WTC11 (cell line): Measurements from ENCODE around the gene MC2R. TPM values are rescaled to one million over a fixed set of nuclear protein-coding genes. Genes with fewer than 3 reads are reported as not detected.

Experiments
- ATAC-seq: fragments of 200-7000 bp; cut with Tn5 transposase; 2 replicates; pipeline ENCODE4 v1.10.0; 2021; ENCODE audit warnings: mild to moderate bottlenecking, moderate library complexity
- CTCF ChIA-PET: fragments of 300-600 bp; sonication (Branson Sonifier 250); formaldehyde crosslinking; loops from one replicate; lab custom pipeline; 2021; ENCODE audit warnings: antibody characterized with exemption; lab: Charles Lee
- POLR2A ChIA-PET: fragments of 350-600 bp; sonication (Branson Sonifier 250); formaldehyde crosslinking; loops from one replicate; lab custom pipeline; 2021; ENCODE audit warnings: antibody characterized with exemption; lab: Charles Lee
- DNase-seq: peaks from one replicate; pipeline ENCODE4 v3.0.0; 2021; ENCODE audit warnings: low spot score
- H3K27ac Mint-ChIP-seq: 2 replicates; pipeline ENCODE4 v1.8.0; 2021; ENCODE audit warnings: mixed read lengths
- H3K27me3 Mint-ChIP-seq: 2 replicates; pipeline ENCODE4 v1.8.0; 2021; ENCODE audit warnings: low read depth, mild to moderate bottlenecking, moderate library complexity, mixed read lengths
- H3K36me3 Mint-ChIP-seq: 2 replicates; pipeline ENCODE4 v1.8.0; 2021; ENCODE audit warnings: mixed read lengths
- H3K4me1 Mint-ChIP-seq: 2 replicates; pipeline ENCODE4 v1.8.0; 2022; ENCODE audit warnings: mixed read lengths
- H3K4me3 Mint-ChIP-seq: 2 replicates; pipeline ENCODE4 v1.8.0; 2021; ENCODE audit warnings: mild to moderate bottlenecking, moderate library complexity, mixed read lengths
- H3K9me3 Mint-ChIP-seq: 2 replicates; pipeline ENCODE4 v1.8.0; 2021; ENCODE audit warnings: mixed read lengths
- ATF6 ChIP-seq: sonication (generic); formaldehyde crosslinking; IDR thresholded peaks from 2 replicates; pipeline ENCODE4 v1.8.1; 2023; ENCODE audit warnings: mild to moderate bottlenecking, missing genetic modification reagents
- CREB1 ChIP-seq: sonication (generic); formaldehyde crosslinking; IDR thresholded peaks from 2 replicates; pipeline ENCODE4 v1.8.0; 2023; ENCODE audit warnings: mild to moderate bottlenecking, missing genetic modification reagents
- E2F1 ChIP-seq: sonication (generic); formaldehyde crosslinking; IDR thresholded peaks from 2 replicates; pipeline ENCODE4 v1.8.0; 2022; ENCODE audit warnings: mild to moderate bottlenecking, missing genetic modification reagents
- E2F4 ChIP-seq: sonication (generic); formaldehyde crosslinking; IDR thresholded peaks from 2 replicates; pipeline ENCODE4 v1.8.1; 2022; ENCODE audit warnings: low read depth, mild to moderate bottlenecking, moderate library complexity, missing genetic modification reagents, borderline replicate concordance
- ETV6 ChIP-seq: sonication (generic); formaldehyde crosslinking; IDR thresholded peaks from 2 replicates; pipeline ENCODE4 v1.8.1; 2022; ENCODE audit warnings: mild to moderate bottlenecking, missing genetic modification reagents
- FOXP1 ChIP-seq: sonication (generic); formaldehyde crosslinking; IDR thresholded peaks from 2 replicates; pipeline ENCODE4 v1.8.0; 2022; ENCODE audit warnings: missing genetic modification reagents, mild to moderate bottlenecking, moderate library complexity, borderline replicate concordance
- GTF2I ChIP-seq: fragments of 250-450 bp; sonication (Bioruptor Pico); conservative IDR thresholded peaks from 2 replicates; pipeline ENCODE4 v1.4.0; 2021; ENCODE audit warnings: mild to moderate bottlenecking
- HMGXB4 ChIP-seq: sonication (generic); formaldehyde crosslinking; IDR thresholded peaks from 2 replicates; pipeline ENCODE4 v1.8.1; 2023; ENCODE audit warnings: mild to moderate bottlenecking, moderate library complexity, missing genetic modification reagents
- IRF1 ChIP-seq: sonication (generic); formaldehyde crosslinking; IDR thresholded peaks from 2 replicates; pipeline ENCODE4 v1.8.0; 2023; ENCODE audit warnings: missing genetic modification reagents
- JUN ChIP-seq: sonication (generic); formaldehyde crosslinking; IDR thresholded peaks from 2 replicates; pipeline ENCODE4 v1.8.0; 2023; ENCODE audit warnings: mild to moderate bottlenecking, missing genetic modification reagents
- KAT7 ChIP-seq: sonication (generic); formaldehyde crosslinking; IDR thresholded peaks from 2 replicates; pipeline ENCODE4 v1.8.1; 2023; ENCODE audit warnings: missing genetic modification reagents, mild to moderate bottlenecking, borderline replicate concordance
- MLX ChIP-seq: sonication (generic); formaldehyde crosslinking; IDR thresholded peaks from 2 replicates; pipeline ENCODE4 v1.8.1; 2023; ENCODE audit warnings: mild to moderate bottlenecking, missing genetic modification reagents, moderate library complexity
- NFATC4 ChIP-seq: fragments of 250-450 bp; sonication (Bioruptor Pico); IDR thresholded peaks from 2 replicates; pipeline ENCODE4 v1.9.0; 2021; ENCODE audit warnings: mild to moderate bottlenecking
- NFYB ChIP-seq: sonication (generic); formaldehyde crosslinking; conservative IDR thresholded peaks from 2 replicates; pipeline ENCODE4 v1.8.0; 2022; ENCODE audit warnings: low read depth, missing genetic modification reagents
- PRRX2 ChIP-seq: fragments of 250-450 bp; sonication (Bioruptor Pico); IDR thresholded peaks from 2 replicates; pipeline ENCODE4 v1.8.0; 2021; ENCODE audit warnings: mild to moderate bottlenecking
- RELA ChIP-seq: sonication (generic); formaldehyde crosslinking; IDR thresholded peaks from 2 replicates; pipeline ENCODE4 v1.8.1; 2022; ENCODE audit warnings: missing genetic modification reagents, mild to moderate bottlenecking, borderline replicate concordance
- SOX15 ChIP-seq: fragments of 250-450 bp; sonication (Bioruptor Pico); IDR thresholded peaks from 2 replicates; pipeline ENCODE4 v1.9.0; 2021; ENCODE audit warnings: mild to moderate bottlenecking
- TEAD1 ChIP-seq: sonication (generic); formaldehyde crosslinking; IDR thresholded peaks from 2 replicates; pipeline ENCODE4 v1.8.0; 2022; ENCODE audit warnings: mild to moderate bottlenecking, missing genetic modification reagents
- TEAD4 ChIP-seq: sonication (generic); formaldehyde crosslinking; IDR thresholded peaks from 2 replicates; pipeline ENCODE4 v1.8.0; 2022; ENCODE audit warnings: mild to moderate bottlenecking, missing genetic modification reagents
- ZNF232 ChIP-seq: sonication (generic); formaldehyde crosslinking; IDR thresholded peaks from 2 replicates; pipeline ENCODE4 v1.8.0; 2022; ENCODE audit warnings: mild to moderate bottlenecking, missing genetic modification reagents
- ZNF317 ChIP-seq: sonication (generic); formaldehyde crosslinking; IDR thresholded peaks from 2 replicates; pipeline ENCODE4 v1.8.1; 2023; ENCODE audit warnings: low read depth, mild to moderate bottlenecking, moderate library complexity, missing genetic modification reagents, borderline replicate concordance
- ZNF396 ChIP-seq: fragments of 250-450 bp; sonication (Bioruptor Pico); IDR thresholded peaks from 2 replicates; pipeline ENCODE4 v1.8.0; 2021; ENCODE audit warnings: mild to moderate bottlenecking, moderate library complexity, borderline replicate concordance
- ZNF671 ChIP-seq: fragments of 250-450 bp; sonication (Bioruptor Pico); IDR thresholded peaks from 2 replicates; pipeline ENCODE4 v1.8.0; 2021; ENCODE audit warnings: mild to moderate bottlenecking
- ZSCAN18 ChIP-seq: fragments of 250-450 bp; sonication (Bioruptor Pico); IDR thresholded peaks from 2 replicates; pipeline ENCODE4 v2.1.2; 2022; ENCODE audit warnings: mild to moderate bottlenecking, moderate library complexity
- total RNA-seq: library from RNA; stranded (reverse); gene quantifications from 3 replicates; pipeline ENCODE4 v1.2.3, GENCODE V29; 2021

MC2R gene
- total RNA-seq, 1 experiment from 2014 or later = not detected

- TF ChIP-seq TEAD4 (CRISPR knock-in tag) (no peak), E2F1 (no peak), ATF6 (CRISPR knock-in tag) (no peak), ZNF396 (no peak), ZNF671 (CRISPR knock-in tag) (no peak), CREB1 (CRISPR knock-in tag) (no peak), NFATC4 (CRISPR knock-in tag) (no peak), RELA (CRISPR knock-in tag) (no peak)
These were observed 17.1 kb upstream of the MC2R start (continued) for GRCh38 chr18:13932285-13933025.

GRCh38 chr18:13930964-13931363 lies 15.6 kb upstream of the MC2R start:
- POLR2A ChIA-PET = no interaction called here
- TF ChIP-seq GTF2I (CRISPR knock-in tag) (no peak), SOX15 (CRISPR knock-in tag) (no peak), ZNF317 (no peak), IRF1 (CRISPR knock-in tag) (no peak)
- TF ChIP-seq, all 79 proteins: peak for 0
- H3K4me3 Mint-ChIP-seq = no peak overlapping the region
- H3K36me3 Mint-ChIP-seq = peaks cover 15% of the 10 kb centered on the region
- ATAC-seq = no peak
- no peaks in the 10 kb centered on the region; the same call in 1 of the 2 replicates for H3K27me3 Mint-ChIP-seq
- DNase-seq = no peak
- peaks cover 34% of the 10 kb centered on the region for H3K9me3 Mint-ChIP-seq
- CTCF ChIA-PET = no interaction called here
- H3K4me1 Mint-ChIP-seq = peaks cover 20% of the 10 kb centered on the region
- no peak overlapping the region for H3K27ac Mint-ChIP-seq

- CTCF ChIA-PET = interaction anchor here (1.7 kb wide), 1 partner anchor 110 kb away, joined by 3 read pairs; no protein-coding TSS in a partner anchor
- H3K9me3 Mint-ChIP-seq = peaks cover 15% of the 10 kb centered on the region
- no peak overlapping the region for H3K27ac Mint-ChIP-seq
- H3K4me3 Mint-ChIP-seq = no peak overlapping the region
- no peaks in the 10 kb centered on the region; the same call in 1 of the 2 replicates for H3K27me3 Mint-ChIP-seq
- H3K36me3 Mint-ChIP-seq = peaks cover 2% of the 10 kb centered on the region
- ATAC-seq (no peak), DNase-seq (no peak)
- POLR2A ChIA-PET = interaction anchor here (0.6 kb wide), 1 partner anchor 98 kb away, joined by 5 read pairs; no protein-coding TSS in a partner anchor
- peaks cover 3% of the 10 kb centered on the region; the same call in 1 of the 2 replicates for H3K4me1 Mint-ChIP-seq
- no peak for TF ChIP-seq KAT7 (CRISPR knock-in tag)
- no peak for TF ChIP-seq PRRX2
- no peak for TF ChIP-seq ETV6 (CRISPR knock-in tag)
- TF ChIP-seq FOXP1 (CRISPR knock-in tag) = no peak
- no peak for TF ChIP-seq E2F4 (CRISPR knock-in tag)
- no peak for TF ChIP-seq MLX
- no peak for TF ChIP-seq HMGXB4 (CRISPR knock-in tag)
- TF ChIP-seq TEAD1 (CRISPR knock-in tag) = no peak
- no peak for TF ChIP-seq JUN (CRISPR knock-in tag)
- TF ChIP-seq NFYB (CRISPR knock-in tag) = no peak
- no peak for TF ChIP-seq ZSCAN18 (CRISPR knock-in tag)
- TF ChIP-seq ZNF232 (CRISPR knock-in tag) = no peak
- no peak for TF ChIP-seq GTF2I (CRISPR knock-in tag)
- no peak for TF ChIP-seq ZNF317
These were observed 7.9 kb upstream of the MC2R start for GRCh38 chr18:13923221-13923620.
